HFFc6 (cell line): Measurements from ENCODE around the gene DNM1. TPM values are rescaled to one million over a fixed set of nuclear protein-coding genes. Genes with fewer than 3 reads are reported as not detected.

Experiments used
- DNase-seq: peaks from one replicate; pipeline ENCODE4 v3.0.0-alpha.2; 2018
- H3K27ac Mint-ChIP-seq: 2 replicates; pipeline ENCODE4 v1.8.0; 2020; ENCODE audit warnings: mild to moderate bottlenecking, mixed read lengths
- H3K27me3 Mint-ChIP-seq: 2 replicates; pipeline ENCODE4 v1.8.0; 2021; ENCODE audit warnings: mild to moderate bottlenecking, moderate library complexity, mixed read lengths; ENCODE audit not compliant: insufficient read depth
- H3K36me3 Mint-ChIP-seq: 2 replicates; pipeline ENCODE4 v1.8.0; 2021; ENCODE audit warnings: low read depth, mixed read lengths
- H3K4me1 Mint-ChIP-seq: 2 replicates; pipeline ENCODE4 v1.8.0; 2020; ENCODE audit warnings: low read depth, mixed read lengths
- H3K4me3 Mint-ChIP-seq: 2 replicates; pipeline ENCODE4 v1.8.0; 2020; ENCODE audit warnings: mild to moderate bottlenecking, moderate library complexity, mixed read lengths
- H3K9me3 Mint-ChIP-seq: 2 replicates; pipeline ENCODE4 v1.8.0; 2020; ENCODE audit warnings: mild to moderate bottlenecking, mixed read lengths
- total RNA-seq, 6 experiments: library from RNA; stranded (reverse); fragmentation: NEBNext Ultra II Directional; extraction: Animal tissue kit (Norgen Biotek cat#: 25700); gene quantifications; 2 replicates in 1 of 6; 3 replicates in 5 of 6; pipeline ENCODE4 v1.2.3, GENCODE V29; 2021
- TF ChIP-seq, protein P1 (sequence below): fragments of 200-600 bp; sonication (generic); IDR thresholded peaks from 2 replicates; pipeline ENCODE4 v1.5.0; 2021; ENCODE audit warnings: antibody characterized with exemption, mild to moderate bottlenecking

The DNM1 gene
- total RNA-seq, 6 experiments from 2014 or later = 17.4 to 38.2 (median 32.7) TPM

DNA sequence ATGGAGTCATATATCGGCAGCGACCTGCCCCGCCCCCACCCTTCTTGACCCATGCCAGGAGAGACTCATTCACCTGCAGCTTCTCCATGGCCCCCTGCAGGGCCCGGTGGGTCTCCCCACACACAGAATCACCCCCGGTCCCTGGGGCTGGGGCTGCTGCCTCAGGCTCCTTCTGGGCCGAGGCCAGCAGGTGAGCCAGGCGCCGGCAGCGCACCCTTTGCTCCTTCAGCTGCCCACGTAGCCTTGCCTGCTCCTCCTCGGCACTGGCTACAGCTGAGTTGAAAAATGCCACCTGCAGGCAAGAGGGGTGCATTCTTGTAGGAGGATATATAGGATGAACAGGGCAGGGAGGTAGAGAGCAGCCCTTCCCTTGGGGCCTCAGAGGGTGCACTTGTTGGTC lies 54.7 kb downstream of the DNM1 start:
- no peak for DNase-seq
- Mint-ChIP-seq H3K4me1 (no peaks in the 10 kb centered on the region), H3K27ac (peak overlapping the region; percentile 3; the same call in 1 of the 2 replicates), H3K9me3 (no peaks in the 10 kb centered on the region), H3K27me3 (peaks cover 17% of the 10 kb centered on the region), H3K36me3 (peaks cover 28% of the 10 kb centered on the region), H3K4me3 (no peak overlapping the region)
- TF ChIP-seq, protein P1, sequence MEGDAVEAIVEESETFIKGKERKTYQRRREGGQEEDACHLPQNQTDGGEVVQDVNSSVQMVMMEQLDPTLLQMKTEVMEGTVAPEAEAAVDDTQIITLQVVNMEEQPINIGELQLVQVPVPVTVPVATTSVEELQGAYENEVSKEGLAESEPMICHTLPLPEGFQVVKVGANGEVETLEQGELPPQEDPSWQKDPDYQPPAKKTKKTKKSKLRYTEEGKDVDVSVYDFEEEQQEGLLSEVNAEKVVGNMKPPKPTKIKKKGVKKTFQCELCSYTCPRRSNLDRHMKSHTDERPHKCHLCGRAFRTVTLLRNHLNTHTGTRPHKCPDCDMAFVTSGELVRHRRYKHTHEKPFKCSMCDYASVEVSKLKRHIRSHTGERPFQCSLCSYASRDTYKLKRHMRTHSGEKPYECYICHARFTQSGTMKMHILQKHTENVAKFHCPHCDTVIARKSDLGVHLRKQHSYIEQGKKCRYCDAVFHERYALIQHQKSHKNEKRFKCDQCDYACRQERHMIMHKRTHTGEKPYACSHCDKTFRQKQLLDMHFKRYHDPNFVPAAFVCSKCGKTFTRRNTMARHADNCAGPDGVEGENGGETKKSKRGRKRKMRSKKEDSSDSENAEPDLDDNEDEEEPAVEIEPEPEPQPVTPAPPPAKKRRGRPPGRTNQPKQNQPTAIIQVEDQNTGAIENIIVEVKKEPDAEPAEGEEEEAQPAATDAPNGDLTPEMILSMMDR = no peak

DNA sequence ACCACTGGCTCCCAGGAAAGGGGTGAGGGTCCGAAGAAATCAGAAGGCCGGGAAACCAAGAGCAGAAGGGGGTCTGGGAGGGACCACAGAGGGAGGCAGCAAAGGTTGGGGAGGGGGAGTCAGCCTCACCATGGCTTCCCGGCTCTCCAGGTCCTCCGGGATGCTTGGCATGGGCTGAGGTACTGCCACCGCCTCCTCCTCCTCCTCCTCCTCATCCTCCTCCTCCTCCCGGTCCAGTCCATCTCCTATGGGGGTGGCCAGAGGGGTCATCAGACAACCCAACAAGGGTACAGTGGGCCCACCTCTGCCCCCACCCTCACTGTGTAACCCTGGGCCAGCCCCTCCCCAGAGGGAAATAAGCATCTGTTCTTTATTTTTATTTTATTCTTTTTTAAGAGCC lies 55.1 kb downstream of the DNM1 start:
- Mint-ChIP-seq H3K4me1 (no peaks in the 10 kb centered on the region), H3K36me3 (peaks cover 32% of the 10 kb centered on the region), H3K27me3 (peaks cover 17% of the 10 kb centered on the region), H3K9me3 (no peaks in the 10 kb centered on the region), H3K27ac (no peak overlapping the region), H3K4me3 (no peak overlapping the region)
- DNase-seq = no peak
- TF ChIP-seq, protein P1 = no peak

- Mint-ChIP-seq H3K9me3 (no peaks in the 10 kb centered on the region), H3K4me1 (no peaks in the 10 kb centered on the region), H3K27me3 (peaks cover 15% of the 10 kb centered on the region), H3K4me3 (no peak overlapping the region), H3K36me3 (peaks cover 32% of the 10 kb centered on the region), H3K27ac (no peak overlapping the region)
- TF ChIP-seq, protein P1 = 0 out of 2 replicates have a peak, but pooled peaks have one; percentile 20
- DNase-seq = no peak
Measured at GRCh38 chr9:128259156-128259555, 56.0 kb downstream of the DNM1 start.

- DNase-seq = no peak
- H3K4me3 Mint-ChIP-seq = no peak overlapping the region
- H3K27me3 Mint-ChIP-seq = peaks cover 15% of the 10 kb centered on the region
- H3K4me1 Mint-ChIP-seq = no peaks in the 10 kb centered on the region
- H3K27ac Mint-ChIP-seq = no peak overlapping the region
- TF ChIP-seq, protein P1 = no peak
- no peaks in the 10 kb centered on the region for H3K9me3 Mint-ChIP-seq
- peaks cover 35% of the 10 kb centered on the region for H3K36me3 Mint-ChIP-seq
Measured at GRCh38 chr9:128260340-128260739, 57.2 kb downstream of the DNM1 start.

- Mint-ChIP-seq H3K4me3 (no peak overlapping the region), H3K27ac (peak overlapping the region; percentile 42), H3K4me1 (no peaks in the 10 kb centered on the region), H3K27me3 (peaks cover 15% of the 10 kb centered on the region), H3K9me3 (no peaks in the 10 kb centered on the region), H3K36me3 (peaks cover 40% of the 10 kb centered on the region)
- no peak for DNase-seq
- TF ChIP-seq, protein P1 = no peak
Measured at GRCh38 chr9:128262687-128263086, 59.5 kb downstream of the DNM1 start.

DNA sequence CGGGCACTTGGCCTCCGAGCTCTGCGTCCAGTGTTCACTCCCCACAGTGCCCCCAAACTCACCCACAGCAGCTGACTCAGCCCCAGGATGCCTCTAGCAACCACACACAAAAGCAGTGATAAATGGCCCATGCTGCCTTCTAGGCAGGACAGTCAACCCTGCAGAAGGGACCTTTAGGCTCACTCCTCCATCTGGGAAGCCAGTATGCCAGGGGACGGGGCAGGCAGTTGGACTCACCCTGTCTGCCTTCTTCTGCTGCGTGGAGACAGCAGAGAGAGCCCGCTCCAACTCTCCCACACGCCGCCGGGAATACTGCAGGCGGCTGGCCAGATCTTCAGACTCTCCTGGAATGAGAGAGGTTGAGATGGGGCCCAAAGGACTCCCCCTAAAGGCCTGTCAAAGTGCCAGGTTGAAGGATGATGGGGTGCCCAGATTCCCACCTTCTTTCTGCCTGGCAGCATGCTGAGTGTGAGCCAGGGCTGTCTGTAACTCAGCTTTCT lies 62.2 kb downstream of the DNM1 start:
- TF ChIP-seq, protein P1 = no peak
- no peak for DNase-seq
- no peaks in the 10 kb centered on the region for H3K4me1 Mint-ChIP-seq
- peaks cover 16% of the 10 kb centered on the region for H3K27me3 Mint-ChIP-seq
- no peak overlapping the region for H3K4me3 Mint-ChIP-seq
- H3K27ac Mint-ChIP-seq = no peak overlapping the region; the same call in 1 of the 2 replicates
- no peaks in the 10 kb centered on the region for H3K9me3 Mint-ChIP-seq
- H3K36me3 Mint-ChIP-seq = peaks cover 39% of the 10 kb centered on the region
